Stomach (tissue), 4 donors: Measurements from ENCODE around the gene FBL.

Experiments used
- EP300 ChIP-seq: sonication (generic); formaldehyde crosslinking; IDR thresholded peaks from one replicate; pipeline ENCODE4 v1.6.1; 2017; ENCODE audit warnings: antibody characterized with exemption
- POLR2A ChIP-seq, 4 donors: fragments of 450-650 bp; IDR thresholded peaks; one replicate each; pipeline ENCODE4 v1.6.1; 2016; ENCODE audit warnings: antibody characterized with exemption in 4 of 4, control low read depth in 2 of 4, mild to moderate bottlenecking in 1 of 4, moderate library complexity in 1 of 4
- POLR2AphosphoS5 ChIP-seq, 3 donors: sonication (generic); formaldehyde crosslinking; IDR thresholded peaks; one replicate each; pipeline ENCODE4 v1.6.1; 2016; ENCODE audit warnings: antibody characterized with exemption in 3 of 3
- TF ChIP-seq, protein P1 (sequence below), 7 experiments: fragments of 450-650 bp in 4 of 7; fragments of 200-600 bp in 3 of 7; sonication (generic) in 3 of 7; IDR thresholded peaks; one replicate each; pipeline ENCODE4 v1.5.1; 2016 to 2019; ENCODE audit warnings: antibody characterized with exemption in 7 of 7, control low read depth in 2 of 7, mild to moderate bottlenecking in 1 of 7

DNA sequence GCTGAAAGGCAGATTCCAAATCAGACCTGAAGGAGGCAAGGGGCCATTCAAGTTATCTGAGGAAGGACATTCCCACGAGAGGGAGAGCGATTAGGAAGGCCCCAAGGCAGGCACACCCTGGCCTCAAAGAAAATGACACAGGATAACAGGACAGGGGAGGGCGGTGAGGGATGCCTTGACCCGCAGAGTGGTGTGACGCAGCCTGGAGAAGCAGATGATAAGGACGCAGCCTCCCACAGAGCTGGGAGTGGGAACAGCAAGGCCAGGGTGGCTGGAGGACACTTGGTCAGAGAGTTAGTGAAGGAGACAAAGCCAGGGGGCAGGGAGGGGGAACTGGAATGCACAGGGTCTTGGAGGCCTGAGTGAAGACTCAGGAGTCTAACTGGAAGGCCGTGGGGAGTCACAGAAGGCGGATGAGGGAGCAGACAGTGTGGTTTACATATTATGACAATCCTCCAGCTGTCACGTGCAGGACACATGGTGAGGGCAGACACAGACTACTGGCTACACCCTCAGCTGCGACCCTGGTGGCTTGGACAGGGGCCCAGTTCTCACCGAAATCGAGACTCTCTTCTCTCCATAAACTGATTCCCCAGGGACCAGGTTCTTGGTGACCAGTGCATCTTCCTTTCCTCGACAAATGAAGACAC, 6.4 kb downstream of the FBL start:
- TF ChIP-seq, protein P1, sequence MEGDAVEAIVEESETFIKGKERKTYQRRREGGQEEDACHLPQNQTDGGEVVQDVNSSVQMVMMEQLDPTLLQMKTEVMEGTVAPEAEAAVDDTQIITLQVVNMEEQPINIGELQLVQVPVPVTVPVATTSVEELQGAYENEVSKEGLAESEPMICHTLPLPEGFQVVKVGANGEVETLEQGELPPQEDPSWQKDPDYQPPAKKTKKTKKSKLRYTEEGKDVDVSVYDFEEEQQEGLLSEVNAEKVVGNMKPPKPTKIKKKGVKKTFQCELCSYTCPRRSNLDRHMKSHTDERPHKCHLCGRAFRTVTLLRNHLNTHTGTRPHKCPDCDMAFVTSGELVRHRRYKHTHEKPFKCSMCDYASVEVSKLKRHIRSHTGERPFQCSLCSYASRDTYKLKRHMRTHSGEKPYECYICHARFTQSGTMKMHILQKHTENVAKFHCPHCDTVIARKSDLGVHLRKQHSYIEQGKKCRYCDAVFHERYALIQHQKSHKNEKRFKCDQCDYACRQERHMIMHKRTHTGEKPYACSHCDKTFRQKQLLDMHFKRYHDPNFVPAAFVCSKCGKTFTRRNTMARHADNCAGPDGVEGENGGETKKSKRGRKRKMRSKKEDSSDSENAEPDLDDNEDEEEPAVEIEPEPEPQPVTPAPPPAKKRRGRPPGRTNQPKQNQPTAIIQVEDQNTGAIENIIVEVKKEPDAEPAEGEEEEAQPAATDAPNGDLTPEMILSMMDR (IDR thresholded peaks at IDR 0.05), result no peak
- TF ChIP-seq POLR2A (IDR thresholded peaks at IDR 0.05) (no peak), EP300 (no peak), POLR2AphosphoS5 (IDR thresholded peaks at IDR 0.05) (no peak)
